DND-41 (cell line): Measurements from ENCODE around the gene PLD6.

ENCODE experiments used
- ATAC-seq: fragments of 200-7000 bp; cut with Tn5 transposase; 3 replicates; pipeline ENCODE4 v1.9.1; 2021; ENCODE audit warnings: low read depth; ENCODE audit not compliant: insufficient read depth
- DNase-seq: peaks from one replicate; pipeline ENCODE4 v3.0.0-alpha.2; 2020
- H2AFZ ChIP-seq: 2 replicates; pipeline ENCODE4 v1.6.0; 2012; ENCODE audit warnings: low read depth, low read length
- H3K27ac ChIP-seq: 2 replicates; pipeline ENCODE4 v1.5.1; 2012; ENCODE audit warnings: low read length, inconsistent platforms
- H3K27me3 ChIP-seq: fragments of 200-600 bp; sonication (generic); 2 replicates; pipeline ENCODE4 v1.6.0; 2012; ENCODE audit warnings: low read length, mild to moderate bottlenecking, inconsistent platforms; ENCODE audit not compliant: insufficient read depth, poor library complexity
- H3K36me3 ChIP-seq: 2 replicates; pipeline ENCODE4 v1.5.1; 2012; ENCODE audit warnings: low read length, inconsistent platforms; ENCODE audit not compliant: insufficient read depth
- H3K4me1 ChIP-seq: 2 replicates; pipeline ENCODE4 v1.5.1; 2012; ENCODE audit warnings: mild to moderate bottlenecking, low read length; ENCODE audit not compliant: insufficient read depth
- H3K4me2 ChIP-seq: 2 replicates; pipeline ENCODE4 v1.6.0; 2012; ENCODE audit warnings: mild to moderate bottlenecking, moderate library complexity, low read length, inconsistent platforms; ENCODE audit not compliant: insufficient read depth
- H3K4me3 ChIP-seq, 2 experiments: fragments of 200-600 bp in 1 of 2; shearing (Covaris generic) in 1 of 2; 2 replicates each; pipeline ENCODE4 v1.5.1; 2012 to 2016; ENCODE audit warnings: inconsistent platforms in 2 of 2, low read length in 2 of 2, mild to moderate bottlenecking in 2 of 2, low read depth in 1 of 2, moderate library complexity in 1 of 2
- H3K79me2 ChIP-seq: 2 replicates; pipeline ENCODE4 v1.6.0; 2012; ENCODE audit warnings: low read length, inconsistent platforms; ENCODE audit not compliant: insufficient read depth
- H3K9ac ChIP-seq: 2 replicates; pipeline ENCODE4 v1.6.0; 2012; ENCODE audit warnings: low read depth, mild to moderate bottlenecking, inconsistent platforms, low read length, moderate library complexity
- H3K9me3 ChIP-seq: 2 replicates; pipeline ENCODE4 v1.5.1; 2012; ENCODE audit warnings: low read length, moderate library complexity, mild to moderate bottlenecking, inconsistent platforms; ENCODE audit not compliant: insufficient read depth, severe bottlenecking
- H4K20me1 ChIP-seq: 2 replicates; pipeline ENCODE4 v1.6.0; 2012; ENCODE audit warnings: low read length; ENCODE audit not compliant: insufficient read depth
- EZH2 ChIP-seq: IDR thresholded peaks from 3 replicates; pipeline ENCODE4 v1.6.1; 2012; ENCODE audit warnings: borderline replicate concordance, low read depth, mild to moderate bottlenecking, moderate library complexity, low read length, inconsistent platforms; ENCODE audit not compliant: severe bottlenecking
- TF ChIP-seq, protein P1 (sequence below): IDR thresholded peaks from 2 replicates; pipeline ENCODE4 v1.5.1; 2012; ENCODE audit warnings: borderline replicate concordance, low read length, moderate library complexity, mild to moderate bottlenecking; ENCODE audit not compliant: poor library complexity, severe bottlenecking; ENCODE audit errors: extremely low read depth

Gene PLD6

DNA sequence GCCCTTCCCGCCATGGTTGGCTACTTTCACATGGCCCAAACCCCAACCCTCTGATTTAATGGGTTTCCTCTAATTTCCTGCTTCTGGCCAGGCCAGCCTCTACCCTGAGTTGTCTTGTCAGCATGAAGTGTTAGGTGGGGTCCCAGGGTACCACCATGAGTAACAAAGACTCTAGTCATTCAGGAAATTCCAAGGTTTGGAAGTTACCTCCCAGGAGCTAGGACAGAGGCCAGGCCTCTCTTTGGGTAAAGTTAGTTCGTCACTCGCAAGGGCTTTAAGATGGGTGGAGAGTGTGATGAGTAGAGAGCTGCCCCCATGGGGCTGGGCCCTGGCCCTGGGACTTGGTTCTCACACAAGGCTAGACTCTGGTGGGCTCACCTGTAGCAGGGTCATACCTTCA, 54.6 kb downstream of the PLD6 start:
- ATAC-seq (no peak), DNase-seq (no peak)
- no peak overlapping the region for H3K9ac ChIP-seq
- H3K27me3 ChIP-seq: no peaks in the 10 kb centered on the region
- no peak overlapping the region for H2AFZ ChIP-seq
- H3K36me3 ChIP-seq: peaks cover 91% of the 10 kb centered on the region
- H3K4me2 ChIP-seq: no peak overlapping the region
- H3K79me2 ChIP-seq: no peaks in the 10 kb centered on the region
- H3K4me1 ChIP-seq: no peaks in the 10 kb centered on the region
- no peak overlapping the region for H3K4me3 ChIP-seq
- TF ChIP-seq, protein P1, sequence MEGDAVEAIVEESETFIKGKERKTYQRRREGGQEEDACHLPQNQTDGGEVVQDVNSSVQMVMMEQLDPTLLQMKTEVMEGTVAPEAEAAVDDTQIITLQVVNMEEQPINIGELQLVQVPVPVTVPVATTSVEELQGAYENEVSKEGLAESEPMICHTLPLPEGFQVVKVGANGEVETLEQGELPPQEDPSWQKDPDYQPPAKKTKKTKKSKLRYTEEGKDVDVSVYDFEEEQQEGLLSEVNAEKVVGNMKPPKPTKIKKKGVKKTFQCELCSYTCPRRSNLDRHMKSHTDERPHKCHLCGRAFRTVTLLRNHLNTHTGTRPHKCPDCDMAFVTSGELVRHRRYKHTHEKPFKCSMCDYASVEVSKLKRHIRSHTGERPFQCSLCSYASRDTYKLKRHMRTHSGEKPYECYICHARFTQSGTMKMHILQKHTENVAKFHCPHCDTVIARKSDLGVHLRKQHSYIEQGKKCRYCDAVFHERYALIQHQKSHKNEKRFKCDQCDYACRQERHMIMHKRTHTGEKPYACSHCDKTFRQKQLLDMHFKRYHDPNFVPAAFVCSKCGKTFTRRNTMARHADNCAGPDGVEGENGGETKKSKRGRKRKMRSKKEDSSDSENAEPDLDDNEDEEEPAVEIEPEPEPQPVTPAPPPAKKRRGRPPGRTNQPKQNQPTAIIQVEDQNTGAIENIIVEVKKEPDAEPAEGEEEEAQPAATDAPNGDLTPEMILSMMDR: no peak
- TF ChIP-seq EZH2: no peak
- H3K27ac ChIP-seq: no peak overlapping the region
- peaks cover 5% of the 10 kb centered on the region; the same call in 1 of the 2 replicates for H4K20me1 ChIP-seq
- H3K9me3 ChIP-seq: no peaks in the 10 kb centered on the region

DNA sequence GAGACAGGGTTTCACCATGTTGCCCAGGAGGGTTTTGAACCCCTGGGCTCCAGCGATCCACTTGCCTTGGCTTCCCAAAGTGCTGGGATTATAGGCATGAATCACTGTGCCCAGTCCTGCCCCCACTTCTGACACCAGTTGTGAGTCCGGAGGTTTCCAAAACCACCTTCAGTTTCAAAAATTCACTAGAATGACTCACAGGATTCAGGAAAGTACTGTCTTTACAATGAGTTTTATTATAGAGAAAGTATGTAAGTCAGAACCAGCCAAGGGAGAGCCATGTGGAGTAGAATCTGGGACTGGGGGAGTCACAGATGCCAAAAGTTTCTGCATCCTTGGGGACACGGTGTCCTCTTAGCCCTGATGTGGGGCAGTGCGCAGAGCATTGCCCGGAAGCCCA, 55.1 kb downstream of the PLD6 start:
- H4K20me1 ChIP-seq: peaks cover 4% of the 10 kb centered on the region; the same call in 1 of the 2 replicates
- no peaks in the 10 kb centered on the region for H3K27me3 ChIP-seq
- no peak overlapping the region for H3K27ac ChIP-seq
- H3K4me2 ChIP-seq: no peak overlapping the region
- no peak overlapping the region for H3K4me3 ChIP-seq
- H3K79me2 ChIP-seq: no peaks in the 10 kb centered on the region
- no peaks in the 10 kb centered on the region for H3K9me3 ChIP-seq
- H3K4me1 ChIP-seq: no peaks in the 10 kb centered on the region
- DNase-seq (no peak), ATAC-seq (no peak)
- H3K36me3 ChIP-seq: peaks cover 91% of the 10 kb centered on the region
- TF ChIP-seq, protein P1: no peak
- no peak for TF ChIP-seq EZH2
- no peak overlapping the region for H3K9ac ChIP-seq
- H2AFZ ChIP-seq: no peak overlapping the region
